Endothelial cell of umbilical vein (primary cell): ENCODE measurements around the gene CACNA2D3. TPM values are rescaled to one million over a fixed set of nuclear protein-coding genes. Genes with fewer than 3 reads are reported as not detected.

Experiments
- BruUV-seq: library from RNA; stranded (reverse); fragments of 400-500 nt; replicated peaks from 2 replicates; lab custom pipeline; 2021; lab: Mats Ljungman, UMichigan
- CTCF ChIA-PET: fragments of 300-600, 350-600 bp; sonication (Branson Sonifier 250); formaldehyde crosslinking; loops from one replicate; lab custom pipeline; 2021; ENCODE audit warnings: antibody characterized with exemption, inconsistent platforms; lab: Charles Lee
- POLR2A ChIA-PET: fragments of 300-600, 350-600 bp; sonication (Branson Sonifier 250); formaldehyde crosslinking; loops from one replicate; lab custom pipeline; 2021; ENCODE audit warnings: antibody characterized with exemption, inconsistent platforms; lab: Charles Lee
- DNase-seq: peaks from one replicate; pipeline ENCODE4 v3.0.0-alpha.2; 2011; ENCODE audit warnings: low read depth, low spot score
- FAIRE-seq: peaks from 2 replicates; lab custom pipeline; 2011; peaks lifted over from hg19 to GRCh38; lab: Jason Lieb, UNC
- H2AFZ ChIP-seq: 2 replicates; pipeline ENCODE4 v1.6.0; 2012; ENCODE audit warnings: low read depth, low read length, control low read depth, inconsistent platforms
- H3K27ac ChIP-seq: 2 replicates; pipeline ENCODE4 v1.5.1; 2011; ENCODE audit warnings: low read depth, mild to moderate bottlenecking, control low read depth, low read length, moderate library complexity; ENCODE audit not compliant: insufficient read depth
- H3K27me3 ChIP-seq, 2 experiments: 2 replicates each; pipeline versions ENCODE4 v1.6.0 to v1.6.1; 2011; ENCODE audit warnings: low read length in 2 of 2, mixed read lengths in 1 of 2; ENCODE audit not compliant: control insufficient read depth in 2 of 2, insufficient read depth in 2 of 2
- H3K36me3 ChIP-seq, 2 experiments: 2 replicates in 1 of 2; 3 replicates in 1 of 2; pipeline ENCODE4 v1.5.1; 2011; ENCODE audit warnings: low read length in 2 of 2, mild to moderate bottlenecking in 1 of 2, moderate library complexity in 1 of 2; ENCODE audit not compliant: control insufficient read depth in 2 of 2, insufficient read depth in 2 of 2; ENCODE audit errors: extremely low read depth in 1 of 2
- H3K4me1 ChIP-seq: 3 replicates; pipeline ENCODE4 v1.5.1; 2011; ENCODE audit warnings: mild to moderate bottlenecking, low read length; ENCODE audit not compliant: control insufficient read depth, insufficient read depth; ENCODE audit errors: extremely low read depth
- H3K4me2 ChIP-seq: 2 replicates; pipeline ENCODE4 v1.6.1; 2011; ENCODE audit warnings: low read length, control low read depth, mixed read lengths; ENCODE audit not compliant: insufficient read depth
- H3K4me3 ChIP-seq, 3 experiments: fragments of 200-600 bp in 1 of 3; sonication (generic), shearing (Covaris generic) in 1 of 3; replicated peaks in 1 of 3; 2 replicates each; pipeline ENCODE4 v1.5.1; 2011 to 2016; ENCODE audit warnings: control low read depth in 3 of 3, low read length in 3 of 3, mild to moderate bottlenecking in 2 of 3, inconsistent platforms in 1 of 3, low read depth in 1 of 3, moderate library complexity in 1 of 3; ENCODE audit not compliant: insufficient read depth in 1 of 3
- H3K79me2 ChIP-seq: 2 replicates; pipeline ENCODE4 v1.6.0; 2012; ENCODE audit warnings: low read length, inconsistent platforms; ENCODE audit not compliant: control insufficient read depth, insufficient read depth
- H3K9ac ChIP-seq: replicated peaks from 2 replicates; pipeline ENCODE3; 2011; ENCODE audit warnings: low read length, control low read depth; ENCODE audit not compliant: insufficient read depth; ENCODE audit errors: extremely low read depth
- H3K9me1 ChIP-seq: replicated peaks from 3 replicates; pipeline ENCODE4 v1.6.0; 2011; ENCODE audit warnings: mild to moderate bottlenecking, low read length; ENCODE audit not compliant: control insufficient read depth, insufficient read depth; ENCODE audit errors: extremely low read depth
- H3K9me3 ChIP-seq: replicated peaks from 2 replicates; pipeline ENCODE4 v1.5.1; 2012; ENCODE audit warnings: low read length, inconsistent platforms; ENCODE audit not compliant: control insufficient read depth, insufficient read depth
- H4K20me1 ChIP-seq: replicated peaks from 2 replicates; pipeline ENCODE3; 2011; ENCODE audit warnings: mild to moderate bottlenecking, low read length; ENCODE audit not compliant: control insufficient read depth, insufficient read depth; ENCODE audit errors: extremely low read depth
- EZH2 ChIP-seq: IDR thresholded peaks from 2 replicates; pipeline ENCODE4 v1.6.1; 2012; ENCODE audit warnings: borderline replicate concordance, low read depth, mild to moderate bottlenecking, moderate library complexity, low read length, inconsistent platforms; ENCODE audit not compliant: severe bottlenecking
- FOS ChIP-seq: IDR thresholded peaks from 2 replicates; pipeline ENCODE4 v1.6.1; 2011; ENCODE audit warnings: mild to moderate bottlenecking, low read length, moderate library complexity, borderline replicate concordance; ENCODE audit not compliant: insufficient read depth
- GATA2 ChIP-seq: IDR thresholded peaks from 2 replicates; pipeline ENCODE4 v1.7.0; 2011; ENCODE audit warnings: low read depth, mild to moderate bottlenecking, moderate library complexity, mixed read lengths, low read length; ENCODE audit not compliant: insufficient read length, insufficient read depth
- JUN ChIP-seq: IDR thresholded peaks from 2 replicates; pipeline ENCODE4 v1.6.1; 2011; ENCODE audit warnings: borderline replicate concordance, low read depth; ENCODE audit not compliant: insufficient read length, insufficient read depth
- MYC ChIP-seq: IDR thresholded peaks from one replicate; pipeline ENCODE4 v1.6.1; 2011; ENCODE audit warnings: mild to moderate bottlenecking, low read depth, low read length
- POLR2A ChIP-seq: IDR thresholded peaks from 2 replicates; pipeline ENCODE4 v1.6.1; 2012; ENCODE audit warnings: low read depth, mild to moderate bottlenecking, control low read depth, low read length
- POLR2AphosphoS5 ChIP-seq: IDR thresholded peaks from 2 replicates; pipeline ENCODE4 v1.6.1; 2012; ENCODE audit warnings: low read depth, mild to moderate bottlenecking, control low read depth, low read length, moderate library complexity; ENCODE audit not compliant: insufficient read depth
- dilution Hi-C: fragments of 300-500 bp; cut with MboI; formaldehyde crosslinking; loops from one replicate; pipeline ENCODE4 v1.15.0; 2019; ENCODE audit warnings: low sequenced_read_pairs; ENCODE audit not compliant: extremely low pct_ligation_motif_present
- intact Hi-C: fragments of 100-400 bp; cut with micrococcal nuclease; formaldehyde crosslinking; loops from one replicate; pipeline ENCODE4 v1.10.0; 2022
- polyA plus RNA-seq, 4 experiments: library from polyadenylated mRNA; depleted of rRNA in 3 of 4; stranded (reverse) in 3 of 4; unstranded in 1 of 4; fragments of >200 nt; gene quantifications; 2 replicates each; pipeline versions ENCODE4 v1.2.1 to v1.2.3, GENCODE V29; 2011 to 2012; ENCODE audit warnings: missing spikeins in 1 of 4
- total RNA-seq: library from RNA; stranded (reverse); gene quantifications from 2 replicates; pipeline ENCODE4 v1.2.3, GENCODE V29; 2021
- TF ChIP-seq, protein P1 (sequence below): IDR thresholded peaks from 2 replicates; pipeline ENCODE4 v1.6.1; 2011; ENCODE audit not compliant: insufficient read depth, insufficient read length
- TF ChIP-seq, protein P2 (sequence below), 2 donors: IDR thresholded peaks; 1 replicate in 1 of 2; 2 replicates in 1 of 2; pipeline ENCODE4 v1.5.1; 2011; ENCODE audit warnings: low read length in 2 of 2, mild to moderate bottlenecking in 2 of 2, moderate library complexity in 2 of 2, control low read depth in 1 of 2, inconsistent platforms in 1 of 2, low read depth in 1 of 2; ENCODE audit not compliant: insufficient read depth in 1 of 2; ENCODE audit errors: extremely low read depth in 1 of 2

The CACNA2D3 gene
- total and polyA plus RNA-seq, 2 donors (not counting 3 experiments of a cell fraction or from before 2014, with no cell fraction given): not detected

DNA sequence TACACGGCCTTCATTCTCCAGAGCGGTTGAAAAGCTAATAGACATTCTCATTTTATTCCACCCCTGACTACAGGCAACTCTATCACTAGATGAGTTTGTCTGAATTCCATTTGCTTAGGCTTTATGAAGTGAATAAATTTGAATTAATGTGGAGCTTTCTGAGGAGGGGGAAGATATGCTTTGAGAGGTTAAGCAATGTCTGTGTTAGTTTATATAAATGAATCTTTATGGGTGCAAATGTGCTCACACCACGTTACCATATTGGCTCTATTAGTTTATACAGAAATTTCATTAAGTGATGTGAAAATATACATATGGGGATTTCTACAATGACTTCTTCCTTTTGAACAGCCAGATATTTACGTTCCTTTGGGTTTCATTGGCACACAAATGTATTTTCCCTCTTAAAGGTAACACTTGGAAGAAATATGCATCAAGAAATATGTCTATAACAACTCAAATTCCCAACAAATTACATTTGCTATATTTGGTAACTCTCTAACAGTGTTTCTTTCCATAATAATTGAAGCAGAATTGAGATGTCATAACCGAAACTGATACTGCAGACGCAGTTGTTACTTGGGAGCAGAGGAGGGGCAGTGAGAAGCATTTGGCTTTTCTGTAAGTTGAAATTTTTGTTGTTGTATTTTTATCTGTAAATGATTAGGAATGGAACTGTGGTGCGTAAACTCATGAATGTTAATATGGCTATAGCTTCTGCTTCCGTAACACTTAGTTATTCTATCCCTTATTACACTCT, 359.4 kb downstream of the CACNA2D3 start:
- Histone ChIP-seq H4K20me1 (no peaks in the 10 kb centered on the region), H2AFZ (no peak overlapping the region), H3K4me2 (no peak overlapping the region), H3K9me3 (no peaks in the 10 kb centered on the region), H3K9me1 (no peaks in the 10 kb centered on the region), H3K36me3 (no peaks in the 10 kb centered on the region), H3K27me3 (no peaks in the 10 kb centered on the region), H3K4me3 (no peak overlapping the region), H3K9ac (no peak overlapping the region), H3K4me1 (no peaks in the 10 kb centered on the region), H3K79me2 (no peaks in the 10 kb centered on the region), H3K27ac (no peak overlapping the region)
- intact Hi-C loops: no loop called here
- TF ChIP-seq, protein P1, sequence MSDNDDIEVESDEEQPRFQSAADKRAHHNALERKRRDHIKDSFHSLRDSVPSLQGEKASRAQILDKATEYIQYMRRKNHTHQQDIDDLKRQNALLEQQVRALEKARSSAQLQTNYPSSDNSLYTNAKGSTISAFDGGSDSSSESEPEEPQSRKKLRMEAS: no peak
- TF ChIP-seq POLR2A (no peak), POLR2AphosphoS5 (no peak), FOS (no peak), GATA2 (no peak), JUN (no peak), MYC (no peak), EZH2 (no peak)
- TF ChIP-seq, protein P2, sequence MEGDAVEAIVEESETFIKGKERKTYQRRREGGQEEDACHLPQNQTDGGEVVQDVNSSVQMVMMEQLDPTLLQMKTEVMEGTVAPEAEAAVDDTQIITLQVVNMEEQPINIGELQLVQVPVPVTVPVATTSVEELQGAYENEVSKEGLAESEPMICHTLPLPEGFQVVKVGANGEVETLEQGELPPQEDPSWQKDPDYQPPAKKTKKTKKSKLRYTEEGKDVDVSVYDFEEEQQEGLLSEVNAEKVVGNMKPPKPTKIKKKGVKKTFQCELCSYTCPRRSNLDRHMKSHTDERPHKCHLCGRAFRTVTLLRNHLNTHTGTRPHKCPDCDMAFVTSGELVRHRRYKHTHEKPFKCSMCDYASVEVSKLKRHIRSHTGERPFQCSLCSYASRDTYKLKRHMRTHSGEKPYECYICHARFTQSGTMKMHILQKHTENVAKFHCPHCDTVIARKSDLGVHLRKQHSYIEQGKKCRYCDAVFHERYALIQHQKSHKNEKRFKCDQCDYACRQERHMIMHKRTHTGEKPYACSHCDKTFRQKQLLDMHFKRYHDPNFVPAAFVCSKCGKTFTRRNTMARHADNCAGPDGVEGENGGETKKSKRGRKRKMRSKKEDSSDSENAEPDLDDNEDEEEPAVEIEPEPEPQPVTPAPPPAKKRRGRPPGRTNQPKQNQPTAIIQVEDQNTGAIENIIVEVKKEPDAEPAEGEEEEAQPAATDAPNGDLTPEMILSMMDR (IDR thresholded peaks at IDR 0.05; ENCODE audit: extremely low read depth in 1 of 2, insufficient read depth in 1 of 2, low read depth in 1 of 2, low read length in 2 of 2): no peak
- no peak for DNase-seq
- FAIRE-seq: no peak
- POLR2A ChIA-PET: no interaction called here
- CTCF ChIA-PET: no interaction called here
- no TSS peak for BruUV-seq
- dilution Hi-C loops: no loop called here
